Neural cell (in vitro differentiated cells): ENCODE data around the gene LAIR2. TPM values are rescaled to one million over a fixed set of nuclear protein-coding genes. Genes with fewer than 3 reads are reported as not detected.

Experiments
- H2AFZ ChIP-seq: fragments of 200-600, 300-800 bp; sonication (generic), shearing (Covaris generic); 2 replicates; pipeline ENCODE4 v1.6.0; 2014; ENCODE audit warnings: low read depth, mild to moderate bottlenecking, antibody characterized with exemption, low read length, moderate library complexity
- H3F3A ChIP-seq: fragments of 200-600 bp; shearing (Covaris generic); 2 replicates; pipeline ENCODE4 v1.6.1; 2016; ENCODE audit warnings: mild to moderate bottlenecking, moderate library complexity, mixed read lengths, antibody characterized with exemption, low read length; ENCODE audit not compliant: insufficient read depth, poor library complexity, severe bottlenecking
- H3K27ac ChIP-seq: fragments of 200-600, 300-800 bp; sonication (generic), shearing (Covaris generic); 2 replicates; pipeline ENCODE4 v1.5.1; 2014; ENCODE audit warnings: mild to moderate bottlenecking, low read length, moderate library complexity
- H3K27me3 ChIP-seq: fragments of 300-800, 200-600 bp; sonication (generic), shearing (Covaris generic); 2 replicates; pipeline ENCODE4 v1.6.0; 2014; ENCODE audit warnings: mild to moderate bottlenecking, low read depth, low read length, moderate library complexity; ENCODE audit not compliant: insufficient read depth
- H3K36me3 ChIP-seq: fragments of 300-800, 200-600 bp; sonication (generic), shearing (Covaris generic); 2 replicates; pipeline ENCODE4 v1.5.1; 2014; ENCODE audit warnings: mild to moderate bottlenecking, antibody characterized with exemption, low read length, moderate library complexity; ENCODE audit not compliant: insufficient read depth
- H3K4me2 ChIP-seq: fragments of 300-800, 200-600 bp; sonication (generic), shearing (Covaris generic); 2 replicates; pipeline ENCODE4 v1.6.0; 2014; ENCODE audit warnings: mild to moderate bottlenecking, low read length
- H3K4me3 ChIP-seq: fragments of 300-800, 200-600 bp; sonication (generic), shearing (Covaris generic); 2 replicates; pipeline ENCODE4 v1.5.1; 2014; ENCODE audit warnings: mild to moderate bottlenecking, low read length, moderate library complexity
- H3K79me2 ChIP-seq: fragments of 200-600 bp; shearing (Covaris generic); replicated peaks from 2 replicates; pipeline ENCODE4 v1.6.0; 2014; ENCODE audit warnings: mild to moderate bottlenecking, low read length, moderate library complexity; ENCODE audit not compliant: insufficient read depth
- H3K9ac ChIP-seq: fragments of 300-800, 200-600 bp; sonication (generic), shearing (Covaris generic); 2 replicates; pipeline ENCODE4 v1.6.1; 2016; ENCODE audit warnings: mild to moderate bottlenecking, low read length, mixed read lengths
- H3K9me2 ChIP-seq: fragments of 200-600 bp; shearing (Covaris generic); 2 replicates; pipeline ENCODE4 v1.6.1; 2016; ENCODE audit warnings: mild to moderate bottlenecking, low read length, mixed read lengths; ENCODE audit not compliant: insufficient read depth
- H3K9me3 ChIP-seq: fragments of 200-600, 300-800 bp; sonication (generic), shearing (Covaris generic); 2 replicates; pipeline ENCODE4 v1.6.1; 2016; ENCODE audit warnings: mild to moderate bottlenecking, mixed run types, low read length, moderate library complexity, mixed read lengths
- H4K20me1 ChIP-seq: fragments of 200-600 bp; shearing (Covaris generic); 2 replicates; pipeline ENCODE4 v1.6.1; 2016; ENCODE audit warnings: mild to moderate bottlenecking, mixed run types; ENCODE audit not compliant: insufficient read depth
- EP300 ChIP-seq: fragments of 450-650 bp; conservative IDR thresholded peaks from 2 replicates; pipeline ENCODE4 v1.6.1; 2014; ENCODE audit warnings: antibody characterized with exemption, mild to moderate bottlenecking, moderate library complexity; ENCODE audit not compliant: poor library complexity, severe bottlenecking
- EZH2 ChIP-seq: fragments of 200-600, 300-800 bp; shearing (Covaris generic), sonication (generic); IDR thresholded peaks from 2 replicates; pipeline ENCODE4 v1.6.1; 2014; ENCODE audit warnings: antibody characterized with exemption, low read length, borderline replicate concordance, mild to moderate bottlenecking; ENCODE audit not compliant: insufficient read depth, poor library complexity, severe bottlenecking
- MXI1 ChIP-seq: fragments of 450-650 bp; conservative IDR thresholded peaks from 2 replicates; pipeline ENCODE4 v1.6.1; 2014; ENCODE audit warnings: antibody characterized with exemption, mild to moderate bottlenecking; ENCODE audit not compliant: poor library complexity, severe bottlenecking
- POLR2AphosphoS5 ChIP-seq: IDR thresholded peaks from 2 replicates; pipeline ENCODE4 v1.6.1; 2012
- RAD21 ChIP-seq: fragments of 450-650 bp; conservative IDR thresholded peaks from 2 replicates; pipeline ENCODE4 v1.6.1; 2014; ENCODE audit warnings: antibody characterized with exemption, mild to moderate bottlenecking, moderate library complexity
- REST ChIP-seq: IDR thresholded peaks from 2 replicates; pipeline ENCODE4 v1.6.1; 2012; ENCODE audit warnings: borderline replicate concordance
- SMC3 ChIP-seq: fragments of 450-650 bp; conservative IDR thresholded peaks from 2 replicates; pipeline ENCODE4 v1.6.1; 2014; ENCODE audit warnings: antibody characterized with exemption, mild to moderate bottlenecking, moderate library complexity; ENCODE audit not compliant: poor library complexity
- TAF1 ChIP-seq: IDR thresholded peaks from 2 replicates; pipeline ENCODE4 v1.6.1; 2012; ENCODE audit warnings: low read depth
- polyA plus RNA-seq: library from polyadenylated mRNA; depleted of rRNA; stranded (reverse); fragments of >200 nt; gene quantifications from 2 replicates; pipeline ENCODE4 v1.2.3, GENCODE V29; 2014
- TF ChIP-seq, protein P1 (sequence below): fragments of 450-650 bp; IDR thresholded peaks from 2 replicates; pipeline ENCODE4 v1.5.1; 2014; ENCODE audit warnings: antibody characterized with exemption, mild to moderate bottlenecking, moderate library complexity; ENCODE audit not compliant: poor library complexity, severe bottlenecking

LAIR2 gene
- polyA plus RNA-seq, 1 donor from 2014 or later = not detected

- no peak overlapping the region for H3K27ac ChIP-seq
- no peak overlapping the region for H2AFZ ChIP-seq
- no peaks in the 10 kb centered on the region for H3K36me3 ChIP-seq
- H3K9me3 ChIP-seq = no peaks in the 10 kb centered on the region
- no peak overlapping the region for H3K4me2 ChIP-seq
- TF ChIP-seq REST = no peak
- TF ChIP-seq, protein P1, sequence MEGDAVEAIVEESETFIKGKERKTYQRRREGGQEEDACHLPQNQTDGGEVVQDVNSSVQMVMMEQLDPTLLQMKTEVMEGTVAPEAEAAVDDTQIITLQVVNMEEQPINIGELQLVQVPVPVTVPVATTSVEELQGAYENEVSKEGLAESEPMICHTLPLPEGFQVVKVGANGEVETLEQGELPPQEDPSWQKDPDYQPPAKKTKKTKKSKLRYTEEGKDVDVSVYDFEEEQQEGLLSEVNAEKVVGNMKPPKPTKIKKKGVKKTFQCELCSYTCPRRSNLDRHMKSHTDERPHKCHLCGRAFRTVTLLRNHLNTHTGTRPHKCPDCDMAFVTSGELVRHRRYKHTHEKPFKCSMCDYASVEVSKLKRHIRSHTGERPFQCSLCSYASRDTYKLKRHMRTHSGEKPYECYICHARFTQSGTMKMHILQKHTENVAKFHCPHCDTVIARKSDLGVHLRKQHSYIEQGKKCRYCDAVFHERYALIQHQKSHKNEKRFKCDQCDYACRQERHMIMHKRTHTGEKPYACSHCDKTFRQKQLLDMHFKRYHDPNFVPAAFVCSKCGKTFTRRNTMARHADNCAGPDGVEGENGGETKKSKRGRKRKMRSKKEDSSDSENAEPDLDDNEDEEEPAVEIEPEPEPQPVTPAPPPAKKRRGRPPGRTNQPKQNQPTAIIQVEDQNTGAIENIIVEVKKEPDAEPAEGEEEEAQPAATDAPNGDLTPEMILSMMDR = no peak
- no peak for TF ChIP-seq EZH2
- H3K27me3 ChIP-seq = no peaks in the 10 kb centered on the region
- no peak overlapping the region for H3K4me3 ChIP-seq
- no peaks in the 10 kb centered on the region for H4K20me1 ChIP-seq
- no peaks in the 10 kb centered on the region for H3K9me2 ChIP-seq
- no peak overlapping the region for H3K9ac ChIP-seq
- H3F3A ChIP-seq = no peaks in the 10 kb centered on the region
- H3K79me2 ChIP-seq = no peaks in the 10 kb centered on the region
Measured at GRCh38 chr19:54551950-54552912, 49.6 kb downstream of the LAIR2 start.

GRCh38 chr19:54552913-54553310 is 50.3 kb downstream of the LAIR2 start:
- Histone ChIP-seq H4K20me1 (no peaks in the 10 kb centered on the region), H3F3A (no peaks in the 10 kb centered on the region), H3K27me3 (no peaks in the 10 kb centered on the region), H3K4me3 (no peak overlapping the region), H3K9ac (no peak overlapping the region), H3K27ac (no peak overlapping the region), H3K36me3 (no peaks in the 10 kb centered on the region), H3K79me2 (no peaks in the 10 kb centered on the region), H2AFZ (no peak overlapping the region), H3K9me2 (no peaks in the 10 kb centered on the region), H3K4me2 (no peak overlapping the region), H3K9me3 (no peaks in the 10 kb centered on the region)
- TF ChIP-seq EZH2 = no peak
- no peak for TF ChIP-seq POLR2AphosphoS5
- TF ChIP-seq TAF1 = no peak
- no peak for TF ChIP-seq RAD21
- no peak for TF ChIP-seq REST
- TF ChIP-seq, protein P1 = no peak
- no peak for TF ChIP-seq SMC3
- no peak for TF ChIP-seq EP300
- TF ChIP-seq MXI1 = no peak
